Measurements from ENCODE around the gene THRA. TPM values are rescaled to one million over a fixed set of nuclear protein-coding genes. Genes with fewer than 3 reads are reported as not detected.

The THRA gene
- total and polyA plus RNA-seq, 5 donors, result 73.3 to 99.5 (median 92.4) TPM

GRCh38 chr17:40020146-40020545 lies 42.6 kb upstream of the THRA start:
- no peak overlapping the region for H3K27ac ChIP-seq (ENCODE audit: low read length)
- H3K27me3 ChIP-seq (ENCODE audit: control insufficient read depth, insufficient read depth), result no peaks in the 10 kb centered on the region
- 92% methylated on average over 13 of the region's 13 CpGs for WGBS
- DNase-seq (peak in 1 of 3 donors; percentile 48), ATAC-seq (no peak)
- peaks cover 8% of the 10 kb centered on the region for H3K4me1 ChIP-seq (ENCODE audit: control insufficient read depth, insufficient read depth, low read length)
- intact Hi-C loops (cut with DNase I), result loop anchor here in 2 of 4 donors (10.0 kb wide), 2 partner anchors 65 to 135 kb away; no protein-coding TSS in a partner anchor
- H3K4me3 ChIP-seq (ENCODE audit: low read length), result no peak overlapping the region
- no peaks in the 10 kb centered on the region for H3K9me3 ChIP-seq (ENCODE audit: control insufficient read depth, low read length)

GRCh38 chr17:40021451-40021971 lies 41.3 kb upstream of the THRA start:
- H3K4me3 ChIP-seq (ENCODE audit: low read length), result no peak overlapping the region
- DNase-seq (peak in 1 of 3 donors; percentile 64), ATAC-seq (peak in 1 of 2 donors; percentile 24)
- WGBS, result 70% methylated on average over 9 of the region's 9 CpGs
- H3K27me3 ChIP-seq (ENCODE audit: control insufficient read depth, insufficient read depth), result no peaks in the 10 kb centered on the region
- intact Hi-C loops (cut with DNase I), result loop anchor here in 2 of 4 donors (10.0 kb wide), 2 partner anchors 63 to 133 kb away; no protein-coding TSS in a partner anchor
- no peak overlapping the region for H3K27ac ChIP-seq (ENCODE audit: low read length)
- no peaks in the 10 kb centered on the region for H3K9me3 ChIP-seq (ENCODE audit: control insufficient read depth, low read length)
- H3K4me1 ChIP-seq (ENCODE audit: control insufficient read depth, insufficient read depth, low read length), result peaks cover 8% of the 10 kb centered on the region

- Histone ChIP-seq H3K27ac (ENCODE audit: low read length) (no peak overlapping the region), H3K4me1 (ENCODE audit: control insufficient read depth, insufficient read depth, low read length) (peaks cover 6% of the 10 kb centered on the region), H3K9me3 (ENCODE audit: control insufficient read depth, low read length) (no peaks in the 10 kb centered on the region), H3K27me3 (ENCODE audit: control insufficient read depth, insufficient read depth) (no peaks in the 10 kb centered on the region), H3K4me3 (ENCODE audit: low read length) (no peak overlapping the region)
- intact Hi-C loops (cut with DNase I), result loop anchor here in 2 of 4 donors (10.0 kb wide), 2 partner anchors 62 to 132 kb away; no protein-coding TSS in a partner anchor
- peak in 1 of 3 donors; percentile 44 for DNase-seq
- 94% methylated on average over 9 of the region's 9 CpGs for WGBS
- ATAC-seq, result no peak
These were observed 40.3 kb upstream of the THRA start for GRCh38 chr17:40022497-40022896.

GRCh38 chr17:40022961-40023541 lies 39.7 kb upstream of the THRA start:
- H3K4me3 ChIP-seq (ENCODE audit: low read length), result no peak overlapping the region
- H3K4me1 ChIP-seq (ENCODE audit: control insufficient read depth, insufficient read depth, low read length), result peaks cover 4% of the 10 kb centered on the region
- ATAC-seq (no peak), DNase-seq (peak in 1 of 3 donors; percentile 50)
- 79% methylated on average over 19 of the region's 19 CpGs for WGBS
- no peaks in the 10 kb centered on the region for H3K9me3 ChIP-seq (ENCODE audit: control insufficient read depth, low read length)
- no peaks in the 10 kb centered on the region for H3K27me3 ChIP-seq (ENCODE audit: control insufficient read depth, insufficient read depth)
- H3K27ac ChIP-seq (ENCODE audit: low read length), result no peak overlapping the region
- intact Hi-C loops (cut with DNase I), result loop anchor here in 2 of 4 donors (10.0 kb wide), 2 partner anchors 62 to 132 kb away; no protein-coding TSS in a partner anchor

GRCh38 chr17:40023590-40024292 lies 39.0 kb upstream of the THRA start:
- ATAC-seq (peak; percentile 45 to 83), DNase-seq (peak; percentile 83 to 87 (median 85))
- no peak overlapping the region for H3K27ac ChIP-seq (ENCODE audit: low read length)
- H3K9me3 ChIP-seq (ENCODE audit: control insufficient read depth, low read length), result no peaks in the 10 kb centered on the region
- no peaks in the 10 kb centered on the region for H3K27me3 ChIP-seq (ENCODE audit: control insufficient read depth, insufficient read depth)
- 56% methylated on average over 10 of the region's 10 CpGs for WGBS
- intact Hi-C loops (cut with DNase I), result loop anchor here in 2 of 4 donors (10.0 kb wide), 2 partner anchors 61 to 131 kb away; no protein-coding TSS in a partner anchor
- H3K4me1 ChIP-seq (ENCODE audit: control insufficient read depth, insufficient read depth, low read length), result peaks cover 1% of the 10 kb centered on the region
- H3K4me3 ChIP-seq (ENCODE audit: low read length), result no peak overlapping the region

- no peak overlapping the region for H3K27ac ChIP-seq (ENCODE audit: low read length)
- no peaks in the 10 kb centered on the region for H3K9me3 ChIP-seq (ENCODE audit: control insufficient read depth, low read length)
- H3K4me1 ChIP-seq (ENCODE audit: control insufficient read depth, insufficient read depth, low read length), result no peaks in the 10 kb centered on the region
- no peak for ATAC-seq
- H3K4me3 ChIP-seq (ENCODE audit: low read length), result no peak overlapping the region
- H3K27me3 ChIP-seq (ENCODE audit: control insufficient read depth, insufficient read depth), result no peaks in the 10 kb centered on the region
- intact Hi-C loops (cut with DNase I), result loop anchor here in 2 of 4 donors (10.0 kb wide), 2 partner anchors 60 to 130 kb away; no protein-coding TSS in a partner anchor
- peak in 1 of 3 donors; percentile 8 for DNase-seq
- WGBS, result 94% methylated on average over 8 of the region's 8 CpGs
These were observed 37.9 kb upstream of the THRA start for GRCh38 chr17:40024901-40025300.

- 93% methylated on average over 2 of the region's 2 CpGs for WGBS
- Histone ChIP-seq H3K9me3 (ENCODE audit: control insufficient read depth, low read length) (no peaks in the 10 kb centered on the region), H3K27me3 (ENCODE audit: control insufficient read depth, insufficient read depth) (no peaks in the 10 kb centered on the region), H3K4me1 (ENCODE audit: control insufficient read depth, insufficient read depth, low read length) (no peaks in the 10 kb centered on the region), H3K4me3 (ENCODE audit: low read length) (no peak overlapping the region), H3K27ac (ENCODE audit: low read length) (no peak overlapping the region)
- intact Hi-C loops (cut with DNase I), result loop anchor here in 2 of 4 donors (10.0 kb wide), 2 partner anchors 59 to 129 kb away; no protein-coding TSS in a partner anchor
- ATAC-seq (no peak), DNase-seq (no peak)
These were observed 37.2 kb upstream of the THRA start for GRCh38 chr17:40025559-40025958.

GRCh38 chr17:40025991-40026815 lies 36.6 kb upstream of the THRA start:
- peak in 1 of 3 donors; percentile 60 for DNase-seq
- WGBS, result 71% methylated on average over 22 of the region's 22 CpGs
- no peaks in the 10 kb centered on the region for H3K4me1 ChIP-seq (ENCODE audit: control insufficient read depth, insufficient read depth, low read length)
- no peaks in the 10 kb centered on the region for H3K9me3 ChIP-seq (ENCODE audit: control insufficient read depth, low read length)
- no peak overlapping the region for H3K27ac ChIP-seq (ENCODE audit: low read length)
- no peaks in the 10 kb centered on the region for H3K27me3 ChIP-seq (ENCODE audit: control insufficient read depth, insufficient read depth)
- no peak for ATAC-seq
- H3K4me3 ChIP-seq (ENCODE audit: low read length), result no peak overlapping the region
- intact Hi-C loops (cut with DNase I), result loop anchor here in 2 of 4 donors (10.0 kb wide), 2 partner anchors 59 to 129 kb away; no protein-coding TSS in a partner anchor

- 32% methylated on average over 33 of the region's 33 CpGs for WGBS
- H3K27ac ChIP-seq (ENCODE audit: low read length), result no peak overlapping the region
These were observed 35.8 kb upstream of the THRA start for GRCh38 chr17:40026816-40027613.

More at GRCh38 chr17:40026816-40027613, 35.8 kb upstream of the THRA start:
- intact Hi-C loops (cut with DNase I), result loop anchor here in 2 of 4 donors (10.0 kb wide), 2 partner anchors 58 to 128 kb away; no protein-coding TSS in a partner anchor
- DNase-seq (peak; percentile 86 to 90 (median 90)), ATAC-seq (peak; percentile 87 to 90)
- no peaks in the 10 kb centered on the region for H3K27me3 ChIP-seq (ENCODE audit: control insufficient read depth, insufficient read depth)
- no peak overlapping the region for H3K4me3 ChIP-seq (ENCODE audit: low read length)
- no peaks in the 10 kb centered on the region for H3K4me1 ChIP-seq (ENCODE audit: control insufficient read depth, insufficient read depth, low read length)
- no peaks in the 10 kb centered on the region for H3K9me3 ChIP-seq (ENCODE audit: control insufficient read depth, low read length)
